HCT116 (cell line): ENCODE results near the gene VWA1. TPM values are rescaled to one million over a fixed set of nuclear protein-coding genes. Genes with fewer than 3 reads are reported as not detected.

Experiments
- ATAC-seq: fragments of 200-7000 bp; cut with Tn5 transposase; 2 replicates; pipeline ENCODE4 v1.9.1; 2020; ENCODE audit warnings: mild to moderate bottlenecking, moderate library complexity
- BruUV-seq: library from RNA; stranded (reverse); fragments of 400-500 nt; replicated peaks from 2 replicates; lab custom pipeline; 2021; lab: Mats Ljungman, UMichigan
- CTCF ChIA-PET: fragments of 300-600 bp; sonication (Branson Sonifier 250); formaldehyde crosslinking; loops from one replicate; lab custom pipeline; 2021; ENCODE audit warnings: antibody characterized with exemption; lab: Charles Lee
- POLR2A ChIA-PET: fragments of 300-600, 350-600 bp; sonication (Branson Sonifier 250); formaldehyde crosslinking; loops from one replicate; lab custom pipeline; 2021; ENCODE audit warnings: antibody characterized with exemption; lab: Charles Lee
- RAD21 ChIA-PET, 2 experiments: fragments of 300-600 bp; sonication (Branson Sonifier 250); formaldehyde crosslinking; loops; one replicate each; lab custom pipeline; 2023; ENCODE audit warnings: low total read pairs in 2 of 2; ENCODE audit not compliant: uncharacterized antibody in 2 of 2, unreplicated experiment in 2 of 2, low non-redundant PET in 1 of 2; lab: Charles Lee
- DNase-seq: peaks from one replicate; pipeline ENCODE4 v3.0.0-alpha.2; 2010; ENCODE audit warnings: low read depth, low spot score
- H2AFZ ChIP-seq: fragments of 200-600 bp; shearing (Covaris generic), sonication (generic); 2 replicates; pipeline ENCODE4 v1.6.1; 2017; ENCODE audit warnings: low read depth, mixed run types, mixed read lengths, antibody characterized with exemption, low read length; ENCODE audit not compliant: poor library complexity, severe bottlenecking
- H3K27ac ChIP-seq: 2 replicates; pipeline ENCODE4 v1.5.1; 2012; ENCODE audit warnings: low read depth, low read length
- H3K27me3 ChIP-seq: fragments of 200-600 bp; sonication (generic); 2 replicates; pipeline ENCODE4 v1.6.1; 2016; ENCODE audit warnings: mixed run types, low read length, mixed read lengths; ENCODE audit not compliant: insufficient read depth
- H3K36me3 ChIP-seq, 2 experiments: fragments of 200-500 bp in 1 of 2; fragments of 200-600 bp in 1 of 2; sonication (Bioruptor generic) in 1 of 2; sonication (generic) in 1 of 2; 2 replicates each; pipeline versions ENCODE4 v1.5.1 to v1.6.1; 2014 to 2016; ENCODE audit warnings: low read length in 2 of 2, inconsistent platforms in 1 of 2, mixed read lengths in 1 of 2, mixed run types in 1 of 2; ENCODE audit not compliant: insufficient read depth in 2 of 2, control insufficient read depth in 1 of 2
- H3K4me1 ChIP-seq, 2 experiments: fragments of 200-600 bp in 1 of 2; sonication (generic) in 1 of 2; 2 replicates each; pipeline versions ENCODE4 v1.5.1 to v1.6.1; 2012 to 2017; ENCODE audit warnings: low read length in 2 of 2, inconsistent platforms in 1 of 2, mild to moderate bottlenecking in 1 of 2, mixed read lengths in 1 of 2, mixed run types in 1 of 2, moderate library complexity in 1 of 2; ENCODE audit not compliant: insufficient read depth in 2 of 2, control insufficient read depth in 1 of 2
- H3K4me2 ChIP-seq: fragments of 200-600 bp; sonication (generic); 2 replicates; pipeline ENCODE4 v1.6.1; 2017; ENCODE audit warnings: mixed run types, low read length, mixed read lengths
- H3K4me3 ChIP-seq, 2 experiments: fragments of 200-600 bp in 1 of 2; sonication (generic) in 1 of 2; replicated peaks in 1 of 2; 2 replicates each; pipeline ENCODE4 v1.5.1; 2011 to 2016; ENCODE audit warnings: low read length in 2 of 2, control low read depth in 1 of 2, low read depth in 1 of 2, mild to moderate bottlenecking in 1 of 2, mixed read lengths in 1 of 2, mixed run types in 1 of 2
- H3K79me2 ChIP-seq: fragments of 200-600 bp; sonication (generic); 2 replicates; pipeline ENCODE4 v1.6.1; 2017; ENCODE audit warnings: mild to moderate bottlenecking, mixed run types, low read length, moderate library complexity, mixed read lengths; ENCODE audit not compliant: insufficient read depth
- H3K9ac ChIP-seq: fragments of 200-600 bp; sonication (generic); 2 replicates; pipeline ENCODE4 v1.6.1; 2016; ENCODE audit warnings: low read length, mixed read lengths
- H3K9me2 ChIP-seq: fragments of 200-600 bp; sonication (generic), shearing (Covaris generic); 2 replicates; pipeline ENCODE4 v1.6.1; 2017; ENCODE audit warnings: mixed run types, mild to moderate bottlenecking, moderate library complexity; ENCODE audit not compliant: insufficient read depth
- H3K9me3 ChIP-seq, 2 experiments: fragments of 200-500 bp in 1 of 2; fragments of 200-600 bp in 1 of 2; sonication (Bioruptor generic) in 1 of 2; sonication (generic) in 1 of 2; 2 replicates each; pipeline ENCODE4 v1.6.1; 2014 to 2017; ENCODE audit warnings: low read length in 2 of 2, mixed read lengths in 2 of 2, inconsistent platforms in 1 of 2, low read depth in 1 of 2, mild to moderate bottlenecking in 1 of 2, mixed run types in 1 of 2, moderate library complexity in 1 of 2; ENCODE audit not compliant: control insufficient read depth in 1 of 2, insufficient read depth in 1 of 2
- H4K20me1 ChIP-seq: fragments of 200-600 bp; sonication (generic), shearing (Covaris generic); 2 replicates; pipeline ENCODE4 v1.6.1; 2017; ENCODE audit warnings: mixed run types, mild to moderate bottlenecking, moderate library complexity; ENCODE audit not compliant: insufficient read depth
- EGR1 ChIP-seq: IDR thresholded peaks from 2 replicates; pipeline ENCODE4 v1.6.1; 2012; ENCODE audit warnings: low read depth
- POLR2A ChIP-seq: IDR thresholded peaks from 2 replicates; pipeline ENCODE4 v1.7.0; 2011; ENCODE audit warnings: borderline replicate concordance; ENCODE audit not compliant: insufficient read depth, insufficient read length; ENCODE audit errors: extremely low read depth
- SP1 ChIP-seq: IDR thresholded peaks from 2 replicates; pipeline ENCODE4 v1.6.1; 2012; ENCODE audit warnings: low read depth
- intact Hi-C: fragments of 100-400 bp; cut with micrococcal nuclease; formaldehyde crosslinking; loops from 2 replicates; pipeline ENCODE4 v1.10.0; 2022
- total RNA-seq: library from RNA; stranded (reverse); gene quantifications from one replicate; pipeline ENCODE4 v1.2.1, GENCODE V29; 2021; ENCODE audit not compliant: unreplicated experiment
- TF ChIP-seq, protein P1 (sequence below): IDR thresholded peaks from 2 replicates; pipeline ENCODE4 v1.6.1; 2012; ENCODE audit warnings: low read depth

Gene VWA1
- total RNA-seq, 1 experiment from 2014 or later = 50.6 TPM

- H3K4me2 ChIP-seq = no peak overlapping the region
- TF ChIP-seq, protein P1, sequence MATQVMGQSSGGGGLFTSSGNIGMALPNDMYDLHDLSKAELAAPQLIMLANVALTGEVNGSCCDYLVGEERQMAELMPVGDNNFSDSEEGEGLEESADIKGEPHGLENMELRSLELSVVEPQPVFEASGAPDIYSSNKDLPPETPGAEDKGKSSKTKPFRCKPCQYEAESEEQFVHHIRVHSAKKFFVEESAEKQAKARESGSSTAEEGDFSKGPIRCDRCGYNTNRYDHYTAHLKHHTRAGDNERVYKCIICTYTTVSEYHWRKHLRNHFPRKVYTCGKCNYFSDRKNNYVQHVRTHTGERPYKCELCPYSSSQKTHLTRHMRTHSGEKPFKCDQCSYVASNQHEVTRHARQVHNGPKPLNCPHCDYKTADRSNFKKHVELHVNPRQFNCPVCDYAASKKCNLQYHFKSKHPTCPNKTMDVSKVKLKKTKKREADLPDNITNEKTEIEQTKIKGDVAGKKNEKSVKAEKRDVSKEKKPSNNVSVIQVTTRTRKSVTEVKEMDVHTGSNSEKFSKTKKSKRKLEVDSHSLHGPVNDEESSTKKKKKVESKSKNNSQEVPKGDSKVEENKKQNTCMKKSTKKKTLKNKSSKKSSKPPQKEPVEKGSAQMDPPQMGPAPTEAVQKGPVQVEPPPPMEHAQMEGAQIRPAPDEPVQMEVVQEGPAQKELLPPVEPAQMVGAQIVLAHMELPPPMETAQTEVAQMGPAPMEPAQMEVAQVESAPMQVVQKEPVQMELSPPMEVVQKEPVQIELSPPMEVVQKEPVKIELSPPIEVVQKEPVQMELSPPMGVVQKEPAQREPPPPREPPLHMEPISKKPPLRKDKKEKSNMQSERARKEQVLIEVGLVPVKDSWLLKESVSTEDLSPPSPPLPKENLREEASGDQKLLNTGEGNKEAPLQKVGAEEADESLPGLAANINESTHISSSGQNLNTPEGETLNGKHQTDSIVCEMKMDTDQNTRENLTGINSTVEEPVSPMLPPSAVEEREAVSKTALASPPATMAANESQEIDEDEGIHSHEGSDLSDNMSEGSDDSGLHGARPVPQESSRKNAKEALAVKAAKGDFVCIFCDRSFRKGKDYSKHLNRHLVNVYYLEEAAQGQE = no peak
- TF ChIP-seq SP1 (no peak), POLR2A (no peak), EGR1 (no peak)
- peaks cover 72% of the 10 kb centered on the region for H3K79me2 ChIP-seq
- CTCF ChIA-PET = no interaction called here
- no peak overlapping the region for H3K9ac ChIP-seq
- ATAC-seq = no peak
- no peaks in the 10 kb centered on the region for H3K27me3 ChIP-seq
- H3K4me1 ChIP-seq = peaks cover 6 to 13% of the 10 kb centered on the region in 2 experiments; a peak in 3 of 4 replicates
- H3K9me3 ChIP-seq = no peaks in the 10 kb centered on the region
- no peaks in the 10 kb centered on the region for H3K9me2 ChIP-seq
- BruUV-seq = no TSS peak
- peaks cover 19 to 36% of the 10 kb centered on the region in 2 experiments; a peak in 3 of 4 replicates for H3K36me3 ChIP-seq
- RAD21 ChIA-PET = no interaction called here
- intact Hi-C loops = no loop called here
- H3K4me3 ChIP-seq = no peak overlapping the region
- no peak overlapping the region for H3K27ac ChIP-seq
- H4K20me1 ChIP-seq = peaks cover 5% of the 10 kb centered on the region; the same call in 1 of the 2 replicates
- POLR2A ChIA-PET = no interaction called here
- H2AFZ ChIP-seq = no peak overlapping the region
- no peak for DNase-seq
Measured at GRCh38 chr1:1477206-1477605, 41.7 kb downstream of the VWA1 start.
